Testis (tissue), 2 donors: ENCODE results near the gene DLG5.

ENCODE experiments used
- POLR2A ChIP-seq: fragments of 450-650 bp; IDR thresholded peaks from one replicate; pipeline ENCODE4 v1.6.1; 2017; ENCODE audit warnings: antibody characterized with exemption, mild to moderate bottlenecking, moderate library complexity
- TF ChIP-seq, protein P1 (sequence below), 3 experiments: fragments of 450-650 bp in 2 of 3; fragments of 200-600 bp in 1 of 3; sonication (generic) in 1 of 3; IDR thresholded peaks; one replicate each; pipeline ENCODE4 v1.5.1; 2016 to 2019; ENCODE audit warnings: antibody characterized with exemption in 3 of 3, mild to moderate bottlenecking in 2 of 3, moderate library complexity in 1 of 3

DNA sequence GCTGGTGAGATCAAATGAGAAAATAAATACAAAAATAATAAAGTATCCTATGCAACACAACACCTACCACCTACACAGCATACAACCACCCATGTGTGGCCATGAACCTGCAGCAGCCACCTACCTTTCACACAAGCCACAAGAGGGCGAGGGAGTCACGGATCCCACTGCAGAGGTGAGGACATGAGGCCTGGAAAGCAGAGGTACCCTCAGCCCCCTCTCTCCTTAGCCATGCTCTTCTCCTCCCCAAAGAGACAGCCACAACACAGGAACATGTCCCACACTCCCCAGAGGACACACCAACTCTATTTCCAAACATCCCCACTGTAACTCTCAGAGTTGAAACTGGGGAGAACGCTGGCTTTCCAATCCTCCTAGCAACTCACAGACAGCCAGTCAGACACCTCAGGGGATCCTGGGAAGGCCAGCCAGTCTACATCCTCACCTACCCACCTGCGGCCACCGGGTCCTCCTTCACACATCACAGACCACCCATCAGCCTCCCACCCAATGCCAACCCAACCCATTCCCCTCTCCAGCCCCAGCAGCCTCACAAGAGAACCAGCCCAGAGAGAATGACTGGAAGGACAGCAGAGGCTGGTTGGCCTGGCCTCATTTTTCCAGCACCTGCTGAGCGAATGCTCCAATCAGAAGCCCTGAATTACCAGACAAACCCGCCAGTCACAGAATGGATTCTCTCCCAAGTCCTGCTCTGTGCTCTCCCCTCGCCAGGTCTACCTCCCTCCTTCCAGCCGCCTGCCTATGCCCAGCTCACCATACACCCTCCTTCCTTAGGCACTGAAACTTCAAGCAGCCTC is 18.4 kb downstream of the DLG5 start:
- TF ChIP-seq, protein P1, sequence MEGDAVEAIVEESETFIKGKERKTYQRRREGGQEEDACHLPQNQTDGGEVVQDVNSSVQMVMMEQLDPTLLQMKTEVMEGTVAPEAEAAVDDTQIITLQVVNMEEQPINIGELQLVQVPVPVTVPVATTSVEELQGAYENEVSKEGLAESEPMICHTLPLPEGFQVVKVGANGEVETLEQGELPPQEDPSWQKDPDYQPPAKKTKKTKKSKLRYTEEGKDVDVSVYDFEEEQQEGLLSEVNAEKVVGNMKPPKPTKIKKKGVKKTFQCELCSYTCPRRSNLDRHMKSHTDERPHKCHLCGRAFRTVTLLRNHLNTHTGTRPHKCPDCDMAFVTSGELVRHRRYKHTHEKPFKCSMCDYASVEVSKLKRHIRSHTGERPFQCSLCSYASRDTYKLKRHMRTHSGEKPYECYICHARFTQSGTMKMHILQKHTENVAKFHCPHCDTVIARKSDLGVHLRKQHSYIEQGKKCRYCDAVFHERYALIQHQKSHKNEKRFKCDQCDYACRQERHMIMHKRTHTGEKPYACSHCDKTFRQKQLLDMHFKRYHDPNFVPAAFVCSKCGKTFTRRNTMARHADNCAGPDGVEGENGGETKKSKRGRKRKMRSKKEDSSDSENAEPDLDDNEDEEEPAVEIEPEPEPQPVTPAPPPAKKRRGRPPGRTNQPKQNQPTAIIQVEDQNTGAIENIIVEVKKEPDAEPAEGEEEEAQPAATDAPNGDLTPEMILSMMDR (IDR thresholded peaks at IDR 0.05) = no peak
- TF ChIP-seq POLR2A = no peak
